Kidney epithelial cell (primary cell): ENCODE data around the gene NEDD4L. TPM values are rescaled to one million over a fixed set of nuclear protein-coding genes. Genes with fewer than 3 reads are reported as not detected.
"Not testable (repeated sequence)": the region's sequence is repeated elsewhere in the genome, so short reads cannot be mapped to it uniquely, and the experiment has no call there.

Experiments
- DNase-seq: peaks from one replicate; pipeline ENCODE4 v3.0.0-alpha.2; 2010; ENCODE audit warnings: low read depth
- H3K27me3 ChIP-seq: 2 replicates; pipeline ENCODE4 v1.6.0; 2011; ENCODE audit warnings: low read length; ENCODE audit not compliant: control insufficient read depth, insufficient read depth
- H3K36me3 ChIP-seq: 2 replicates; pipeline ENCODE4 v1.5.1; 2011; ENCODE audit warnings: low read length; ENCODE audit not compliant: control insufficient read depth, insufficient read depth
- H3K4me3 ChIP-seq: 2 replicates; pipeline ENCODE4 v1.5.1; 2011; ENCODE audit warnings: low read depth, mild to moderate bottlenecking, control low read depth, low read length
- total RNA-seq: library from RNA; depleted of rRNA; stranded (reverse); fragments of >200 nt; gene quantifications from 2 replicates; pipeline ENCODE4 v1.2.3, GENCODE V29; 2015
- TF ChIP-seq, protein P1 (sequence below): IDR thresholded peaks from 2 replicates; pipeline ENCODE4 v1.5.1; 2011; ENCODE audit warnings: mild to moderate bottlenecking, moderate library complexity, low read length, control low read depth, inconsistent platforms; ENCODE audit not compliant: insufficient read depth, poor library complexity, severe bottlenecking

The NEDD4L gene
- total RNA-seq, 1 donor from 2014 or later = 88.3 TPM

- Histone ChIP-seq H3K4me3 (no peak overlapping the region), H3K27me3 (no peaks in the 10 kb centered on the region), H3K36me3 (no peaks in the 10 kb centered on the region)
- no peak for DNase-seq
- TF ChIP-seq, protein P1, sequence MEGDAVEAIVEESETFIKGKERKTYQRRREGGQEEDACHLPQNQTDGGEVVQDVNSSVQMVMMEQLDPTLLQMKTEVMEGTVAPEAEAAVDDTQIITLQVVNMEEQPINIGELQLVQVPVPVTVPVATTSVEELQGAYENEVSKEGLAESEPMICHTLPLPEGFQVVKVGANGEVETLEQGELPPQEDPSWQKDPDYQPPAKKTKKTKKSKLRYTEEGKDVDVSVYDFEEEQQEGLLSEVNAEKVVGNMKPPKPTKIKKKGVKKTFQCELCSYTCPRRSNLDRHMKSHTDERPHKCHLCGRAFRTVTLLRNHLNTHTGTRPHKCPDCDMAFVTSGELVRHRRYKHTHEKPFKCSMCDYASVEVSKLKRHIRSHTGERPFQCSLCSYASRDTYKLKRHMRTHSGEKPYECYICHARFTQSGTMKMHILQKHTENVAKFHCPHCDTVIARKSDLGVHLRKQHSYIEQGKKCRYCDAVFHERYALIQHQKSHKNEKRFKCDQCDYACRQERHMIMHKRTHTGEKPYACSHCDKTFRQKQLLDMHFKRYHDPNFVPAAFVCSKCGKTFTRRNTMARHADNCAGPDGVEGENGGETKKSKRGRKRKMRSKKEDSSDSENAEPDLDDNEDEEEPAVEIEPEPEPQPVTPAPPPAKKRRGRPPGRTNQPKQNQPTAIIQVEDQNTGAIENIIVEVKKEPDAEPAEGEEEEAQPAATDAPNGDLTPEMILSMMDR = no peak
Measured at GRCh38 chr18:58427321-58427720, 383.3 kb downstream of the NEDD4L start.

GRCh38 chr18:58429442-58429841 is 385.4 kb downstream of the NEDD4L start:
- H3K36me3 ChIP-seq = no peaks in the 10 kb centered on the region
- no peak for DNase-seq
- no peak overlapping the region for H3K4me3 ChIP-seq
- no peaks in the 10 kb centered on the region for H3K27me3 ChIP-seq
- TF ChIP-seq, protein P1 = no peak

DNA sequence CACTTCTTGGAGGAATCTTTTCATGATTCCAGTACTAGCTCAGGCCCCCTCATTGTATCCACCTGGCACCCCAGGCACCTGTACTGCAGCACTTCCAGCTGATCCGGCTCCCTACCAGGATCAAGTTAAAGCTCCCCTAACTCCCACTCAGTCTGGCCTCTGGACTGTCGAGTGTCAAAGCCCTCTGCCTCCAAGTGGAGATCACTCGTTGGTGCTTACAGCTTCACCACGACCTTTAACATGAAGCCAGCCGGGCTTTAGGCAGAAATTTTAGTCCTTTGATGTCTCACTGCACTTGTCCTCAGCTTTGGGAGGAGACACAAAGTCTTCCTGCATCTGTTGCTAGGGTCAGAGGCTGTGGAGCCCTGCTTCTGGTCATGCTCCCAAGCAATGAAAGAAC is 387.2 kb downstream of the NEDD4L start:
- Histone ChIP-seq H3K4me3 (no peak overlapping the region), H3K27me3 (no peaks in the 10 kb centered on the region), H3K36me3 (no peaks in the 10 kb centered on the region)
- TF ChIP-seq, protein P1 = no peak
- DNase-seq = no peak

DNA sequence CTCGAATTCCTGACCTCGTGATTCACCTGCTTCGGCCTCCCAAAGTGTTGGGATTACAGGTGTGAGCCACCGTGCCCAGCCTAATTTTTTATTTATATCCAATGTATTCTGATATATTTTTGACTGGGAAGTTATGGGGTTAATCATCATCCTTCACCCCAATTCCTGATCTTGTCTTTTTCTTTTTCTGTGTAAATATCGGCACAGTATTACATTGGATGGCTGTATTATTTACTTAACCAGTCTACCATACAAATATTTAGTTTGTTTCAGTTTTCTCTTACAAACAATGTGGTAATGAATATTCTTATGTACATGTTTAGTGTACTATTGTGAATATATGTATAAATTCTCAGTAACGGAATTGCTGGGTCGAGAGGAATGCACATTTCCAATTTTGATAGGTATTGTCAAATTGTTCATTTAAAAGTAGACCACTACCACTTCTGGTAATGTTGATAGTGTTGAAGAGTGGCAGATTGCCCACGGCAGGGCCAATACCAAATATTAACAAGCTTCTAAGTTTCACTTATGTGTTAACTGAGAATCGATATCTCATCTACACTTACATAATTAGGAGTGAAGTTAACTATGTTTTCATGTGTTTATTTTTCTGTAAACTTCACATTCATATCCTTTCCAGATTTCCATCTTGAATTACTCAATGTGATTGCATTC is 388.2 kb downstream of the NEDD4L start:
- H3K27me3 ChIP-seq = no peaks in the 10 kb centered on the region
- TF ChIP-seq, protein P1 = no peak

DNA sequence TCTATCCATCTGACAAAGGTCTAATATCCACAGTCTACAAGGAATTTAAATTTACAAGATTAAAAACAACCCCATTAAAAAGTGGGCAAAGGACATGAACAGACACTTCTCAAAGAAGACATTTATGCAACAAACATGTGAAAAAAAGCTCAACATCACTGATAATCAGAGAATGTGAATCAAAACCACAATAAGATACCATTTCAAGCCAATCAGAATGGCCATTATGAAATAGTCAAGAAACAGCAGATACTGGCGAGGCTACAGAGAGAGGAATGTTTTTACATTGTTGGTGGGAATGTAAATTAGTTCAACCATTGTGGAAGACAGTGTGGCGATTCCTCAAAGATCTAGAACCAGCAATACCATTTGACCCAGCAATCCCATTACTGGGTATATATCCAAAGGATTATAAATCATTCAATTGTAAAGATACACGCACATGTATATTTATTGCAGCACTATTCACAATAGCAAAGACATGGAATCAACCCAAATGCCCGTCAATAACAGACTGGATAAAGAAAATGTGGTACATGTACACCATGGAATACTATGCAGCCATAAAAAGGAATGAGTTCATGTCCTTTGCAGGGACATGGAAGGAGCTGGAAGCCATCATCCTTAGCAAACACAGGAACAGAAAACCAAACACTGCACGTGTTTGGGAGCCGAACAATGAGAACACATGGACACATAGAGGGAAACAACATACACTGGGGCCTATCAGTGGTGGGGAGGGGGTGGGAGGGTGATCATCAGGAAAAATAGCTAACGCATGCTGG is 391.4 kb downstream of the NEDD4L start:
- not testable (repeated sequence) for H3K4me3 ChIP-seq, DNase-seq, H3K27me3 ChIP-seq, H3K36me3 ChIP-seq

More for the DNA sequence above, 388.2 kb downstream of the NEDD4L start:
- no peak overlapping the region for H3K4me3 ChIP-seq
- no peak for DNase-seq
- H3K36me3 ChIP-seq = no peaks in the 10 kb centered on the region

DNA sequence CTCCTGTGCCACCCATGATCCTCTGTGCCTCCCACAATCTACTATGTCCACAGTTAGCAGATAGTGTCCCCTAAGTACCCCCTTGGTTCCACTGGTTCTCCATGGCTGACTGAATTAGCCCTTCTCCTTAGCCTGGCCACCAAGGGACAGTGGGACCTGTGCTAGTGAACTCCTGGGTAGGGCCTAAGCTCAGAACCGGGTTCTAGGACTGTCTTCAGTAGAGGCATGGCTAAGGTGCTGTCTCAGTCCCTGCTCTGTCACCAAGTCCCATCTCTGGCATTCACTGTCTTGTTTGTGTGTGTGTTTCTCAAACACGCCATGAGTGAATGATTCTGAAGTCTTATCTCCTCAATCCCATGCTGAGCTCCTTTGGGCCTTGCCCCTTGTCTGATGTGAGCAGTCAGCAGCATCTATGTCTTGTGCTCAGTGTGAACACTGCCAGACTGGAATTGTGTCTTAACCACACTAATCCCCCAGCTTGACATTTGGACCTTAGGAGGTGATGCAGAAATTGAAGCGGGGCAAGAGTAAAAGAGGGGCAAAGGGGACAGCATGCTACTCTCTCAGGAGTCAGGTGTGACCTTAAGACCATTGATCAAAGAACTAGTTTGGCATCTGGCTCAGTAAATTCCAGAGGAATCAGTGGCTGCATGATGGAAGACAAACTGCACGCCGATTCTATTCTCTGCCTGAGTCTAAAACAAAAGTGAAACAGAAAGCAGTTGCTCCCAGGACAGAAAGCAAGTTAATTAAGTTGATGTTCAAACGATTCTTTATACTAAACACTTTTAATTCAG is 394.3 kb downstream of the NEDD4L start:
- no peak overlapping the region for H3K4me3 ChIP-seq
- H3K36me3 ChIP-seq = no peaks in the 10 kb centered on the region
- TF ChIP-seq, protein P1 = no peak
- DNase-seq = no peak
- no peaks in the 10 kb centered on the region for H3K27me3 ChIP-seq
